Caki2 (cell line): ENCODE results near the gene HOXC13. TPM values are rescaled to one million over a fixed set of nuclear protein-coding genes. Genes with fewer than 3 reads are reported as not detected.

Source experiments
- DNase-seq: peaks from one replicate; pipeline ENCODE4 v3.0.0-alpha.2; 2015; ENCODE audit warnings: low read depth
- in situ Hi-C: cut with HindIII; loops from 2 replicates; pipeline ENCODE4 v1.10.0; 2016; ENCODE audit warnings: low sequenced_read_pairs, low pct_unique_long_range_greater_than_20kb, mixed read lengths
- total RNA-seq: library from RNA; depleted of rRNA; stranded (reverse); fragments of >200 nt; shearing (Covaris generic); gene quantifications from 2 replicates; pipeline ENCODE4 v1.2.3, GENCODE V29; 2014; ENCODE audit warnings: low replicate concordance

The HOXC13 gene
- total RNA-seq, 1 experiment from 2014 or later: 0.24 TPM

DNA sequence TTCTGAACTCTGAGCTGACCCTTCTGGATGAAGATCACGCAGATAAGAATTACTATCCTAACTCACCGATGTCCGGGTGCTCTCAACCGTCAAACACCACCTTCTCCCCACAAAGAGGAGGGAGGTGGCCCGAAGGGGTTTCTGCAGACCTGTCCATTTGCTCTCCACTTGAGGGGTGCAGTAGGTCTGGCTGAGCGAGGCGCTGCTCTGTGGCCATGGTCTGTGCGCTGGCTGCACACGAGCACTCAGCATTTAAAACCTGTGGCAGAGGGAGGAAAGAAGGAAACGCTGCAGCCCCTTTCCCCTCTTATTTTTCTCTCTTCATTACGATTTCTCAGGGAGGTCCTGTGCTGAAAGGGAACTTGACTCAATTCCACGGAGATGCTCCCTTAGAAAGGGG is 1.5 kb upstream of the HOXC13 start:
- DNase-seq: no peak
- in situ Hi-C loops: no loop called here

DNA sequence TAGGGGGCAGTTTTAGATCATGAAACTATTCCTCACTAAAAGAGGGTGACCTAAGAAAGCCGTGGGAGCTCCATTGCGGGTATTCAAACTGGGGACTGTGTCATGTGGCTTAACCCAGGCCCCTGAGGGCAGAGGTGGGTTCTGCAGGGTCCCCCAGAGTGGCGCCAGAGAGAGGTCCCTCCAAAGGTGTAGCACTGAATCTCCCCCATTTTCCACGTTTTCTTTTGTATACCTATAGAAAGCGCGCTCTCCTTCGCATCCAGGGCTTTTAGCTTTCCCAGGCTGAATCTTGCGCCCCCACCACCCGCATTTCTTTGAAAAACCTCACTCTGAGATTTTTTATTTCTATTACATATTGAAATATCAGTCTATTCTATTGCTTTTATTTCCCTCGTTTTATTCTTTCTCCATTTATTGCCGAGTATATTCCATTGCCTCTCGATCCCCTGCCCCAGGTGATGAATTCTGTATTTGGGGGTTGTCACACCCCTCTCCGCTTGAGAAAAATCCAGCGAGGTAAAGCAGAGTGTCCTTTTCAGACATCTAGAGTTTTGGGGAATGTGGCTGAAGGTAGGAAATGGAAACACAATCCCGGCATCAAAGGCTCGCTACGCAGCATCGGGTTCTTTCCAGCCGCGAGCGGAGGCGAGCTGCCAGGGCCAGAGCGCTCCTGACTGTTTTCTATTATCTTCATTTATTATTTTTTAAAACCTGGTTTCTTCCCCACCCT is 870 bp upstream of the HOXC13 start:
- no peak for DNase-seq
- in situ Hi-C loops: no loop called here

DNA sequence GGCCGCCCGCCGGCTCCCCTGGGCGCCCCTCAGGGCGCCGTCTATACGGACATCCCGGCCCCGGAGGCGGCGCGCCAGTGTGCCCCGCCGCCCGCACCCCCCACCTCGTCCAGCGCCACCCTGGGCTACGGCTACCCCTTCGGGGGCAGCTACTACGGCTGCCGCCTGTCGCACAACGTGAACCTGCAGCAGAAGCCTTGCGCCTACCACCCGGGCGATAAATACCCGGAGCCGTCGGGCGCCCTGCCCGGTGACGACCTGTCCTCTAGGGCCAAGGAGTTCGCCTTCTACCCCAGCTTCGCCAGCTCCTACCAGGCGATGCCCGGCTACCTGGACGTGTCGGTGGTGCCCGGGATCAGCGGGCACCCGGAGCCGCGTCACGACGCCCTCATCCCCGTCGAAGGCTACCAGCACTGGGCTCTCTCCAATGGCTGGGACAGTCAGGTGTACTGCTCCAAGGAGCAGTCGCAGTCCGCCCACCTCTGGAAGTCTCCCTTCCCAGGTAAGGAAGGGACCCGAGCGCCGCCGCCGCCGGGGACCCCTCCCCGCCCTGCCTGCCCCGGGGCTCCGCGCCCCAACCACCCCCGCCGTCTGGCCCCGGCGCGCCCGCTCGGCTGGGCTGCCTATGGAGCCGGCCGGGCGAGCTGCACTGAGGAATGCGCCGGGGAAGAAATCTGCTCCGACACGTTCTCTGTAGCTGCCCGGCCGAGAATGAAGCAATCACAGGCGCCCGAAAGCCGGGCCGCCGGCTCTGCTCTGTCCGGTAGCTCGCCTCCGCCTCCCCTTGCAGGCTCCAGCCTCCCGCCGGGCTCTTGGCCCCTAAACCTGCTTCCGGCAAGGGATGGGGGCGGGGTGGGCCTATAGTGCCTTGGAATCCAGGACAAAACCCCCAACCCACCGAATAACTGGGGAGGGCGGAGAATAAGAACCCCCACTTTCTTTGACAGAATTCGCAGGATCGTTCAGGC is 794 bp downstream of the HOXC13 start:
- in situ Hi-C loops: no loop called here
- DNase-seq: no peak

DNA sequence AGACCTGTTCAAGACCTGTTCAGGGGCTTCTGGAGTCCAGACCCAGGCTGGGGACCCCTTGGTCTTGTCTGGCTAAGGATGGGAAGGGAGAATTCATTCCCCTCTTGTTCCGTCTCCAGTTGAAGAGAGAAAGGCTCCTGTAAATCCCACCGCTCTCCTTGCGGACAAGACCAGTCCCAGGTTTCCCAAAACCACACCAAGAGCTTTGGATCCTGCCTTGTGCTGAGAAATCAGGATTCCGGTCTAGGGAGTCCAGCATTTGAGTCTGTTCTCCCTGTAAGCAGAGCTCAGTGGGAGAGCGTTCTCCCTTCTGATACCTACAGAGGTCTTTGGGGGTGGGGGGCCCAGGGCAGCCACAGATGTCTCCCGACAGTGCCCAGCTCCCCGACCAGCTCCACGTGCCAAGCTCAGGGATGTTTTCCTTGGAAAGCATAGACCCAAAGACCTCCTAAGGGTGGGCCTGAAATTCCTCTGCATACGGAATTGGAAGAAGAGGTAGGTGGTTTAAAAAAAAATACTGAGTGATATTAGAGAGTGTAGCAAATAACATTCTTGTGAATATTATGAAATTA is 1.9 kb downstream of the HOXC13 start:
- in situ Hi-C loops: no loop called here
- no peak for DNase-seq

DNA sequence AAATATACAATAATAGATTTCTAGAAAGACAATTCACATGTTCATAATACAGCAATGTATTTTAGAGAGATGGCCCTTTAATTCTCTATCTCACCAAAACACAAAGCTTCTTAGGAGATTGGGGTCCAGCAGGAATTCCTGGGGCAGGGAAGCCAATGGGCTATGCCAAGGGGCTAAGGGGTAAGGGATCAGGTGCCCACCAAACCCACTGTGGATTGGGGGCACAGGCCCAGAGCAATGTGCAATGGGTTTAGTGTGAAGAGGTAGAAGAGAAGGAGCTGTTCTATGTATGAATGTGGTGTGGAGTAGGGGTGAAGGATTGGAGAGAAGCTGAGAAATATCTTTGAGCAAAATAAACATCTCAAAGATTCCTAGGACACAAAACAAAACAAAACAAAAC is 2.6 kb downstream of the HOXC13 start:
- in situ Hi-C loops: no loop called here
- DNase-seq: no peak

GRCh38 chr12:53941750-53942149 is 3.1 kb downstream of the HOXC13 start:
- in situ Hi-C loops: no loop called here
- DNase-seq: no peak

- in situ Hi-C loops: no loop called here
Observed at GRCh38 chr12:53942467-53942997, 3.9 kb downstream of the HOXC13 start.

DNA sequence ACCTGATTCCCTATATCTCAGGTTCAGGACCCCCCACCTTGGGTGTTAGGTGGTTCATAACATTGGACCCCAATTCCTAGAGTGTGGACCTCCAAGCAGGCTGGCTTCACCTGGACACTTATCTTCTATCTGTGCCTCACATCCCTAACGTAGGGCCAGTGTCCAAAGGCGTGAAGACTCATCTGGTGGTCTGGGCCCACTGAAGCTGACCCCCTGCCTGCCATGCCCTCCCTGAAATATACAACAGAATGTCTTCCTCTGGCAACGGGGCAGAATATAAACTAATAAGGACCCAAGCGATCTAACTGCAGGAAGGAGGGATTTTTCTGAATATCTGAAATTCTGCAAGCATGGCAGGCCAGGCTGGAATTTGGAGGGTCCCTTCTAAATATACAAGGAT is 5.6 kb downstream of the HOXC13 start:
- DNase-seq: no peak
- in situ Hi-C loops: no loop called here

More at GRCh38 chr12:53942467-53942997, 3.9 kb downstream of the HOXC13 start:
- no peak for DNase-seq

DNA sequence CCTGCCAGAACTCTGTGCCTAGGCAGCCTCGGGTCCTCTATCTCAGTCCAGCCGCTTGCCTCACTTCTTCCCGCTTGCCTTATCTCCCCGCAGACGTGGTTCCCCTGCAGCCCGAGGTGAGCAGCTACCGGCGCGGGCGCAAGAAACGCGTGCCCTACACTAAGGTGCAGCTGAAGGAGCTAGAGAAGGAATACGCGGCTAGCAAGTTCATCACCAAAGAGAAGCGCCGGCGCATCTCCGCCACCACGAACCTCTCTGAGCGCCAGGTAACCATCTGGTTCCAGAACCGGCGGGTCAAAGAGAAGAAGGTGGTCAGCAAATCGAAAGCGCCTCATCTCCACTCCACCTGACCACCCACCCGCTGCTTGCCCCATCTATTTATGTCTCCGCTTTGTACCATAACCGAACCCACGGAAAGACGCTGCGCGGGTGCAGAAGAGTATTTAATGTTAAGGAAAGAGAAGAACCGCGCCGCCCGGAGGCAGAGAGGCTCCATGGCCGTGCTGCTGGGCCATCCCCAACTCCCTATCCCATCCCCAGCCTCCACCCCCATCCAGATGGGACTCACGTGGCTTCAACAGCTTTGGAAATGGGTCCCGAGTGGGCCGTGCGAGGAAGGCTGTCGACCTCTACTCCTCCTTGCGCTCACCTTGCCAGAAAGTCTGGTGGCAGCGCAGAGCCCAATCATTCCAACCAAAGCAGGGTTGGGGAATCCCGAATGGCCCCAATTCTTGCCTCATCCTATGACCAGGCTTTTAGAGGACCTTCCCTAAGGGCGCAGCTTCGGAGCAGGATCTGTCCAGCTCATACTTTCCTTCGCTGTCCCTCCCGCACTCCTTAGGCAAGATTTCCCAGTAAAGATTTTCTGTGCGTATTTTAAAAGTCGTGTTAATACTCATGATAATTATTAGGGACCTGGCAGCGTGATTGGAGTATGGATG is 6.5 kb downstream of the HOXC13 start:
- DNase-seq: no peak

DNA sequence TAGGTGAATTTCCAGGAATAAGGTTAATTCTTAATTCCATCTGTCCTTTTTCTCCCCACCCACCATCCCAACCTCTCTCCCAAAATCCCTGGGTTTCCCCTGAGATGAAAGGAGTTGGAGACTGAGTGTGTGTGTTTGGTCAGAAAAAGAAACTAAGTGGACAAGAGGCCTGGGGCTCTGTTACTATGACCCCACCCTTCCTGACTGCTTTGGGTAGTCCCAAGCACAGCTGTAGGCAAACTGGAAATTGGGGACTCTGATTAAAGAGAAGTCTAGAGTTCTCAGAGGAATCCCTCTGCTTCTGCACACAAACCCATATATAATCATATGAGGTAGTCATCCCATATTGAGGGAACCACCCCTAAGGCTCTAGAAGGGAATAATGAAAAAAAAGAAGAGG is 9.1 kb downstream of the HOXC13 start:
- in situ Hi-C loops: no loop called here
- DNase-seq: no peak

More for the DNA sequence above, 6.5 kb downstream of the HOXC13 start:
- in situ Hi-C loops: no loop called here

DNA sequence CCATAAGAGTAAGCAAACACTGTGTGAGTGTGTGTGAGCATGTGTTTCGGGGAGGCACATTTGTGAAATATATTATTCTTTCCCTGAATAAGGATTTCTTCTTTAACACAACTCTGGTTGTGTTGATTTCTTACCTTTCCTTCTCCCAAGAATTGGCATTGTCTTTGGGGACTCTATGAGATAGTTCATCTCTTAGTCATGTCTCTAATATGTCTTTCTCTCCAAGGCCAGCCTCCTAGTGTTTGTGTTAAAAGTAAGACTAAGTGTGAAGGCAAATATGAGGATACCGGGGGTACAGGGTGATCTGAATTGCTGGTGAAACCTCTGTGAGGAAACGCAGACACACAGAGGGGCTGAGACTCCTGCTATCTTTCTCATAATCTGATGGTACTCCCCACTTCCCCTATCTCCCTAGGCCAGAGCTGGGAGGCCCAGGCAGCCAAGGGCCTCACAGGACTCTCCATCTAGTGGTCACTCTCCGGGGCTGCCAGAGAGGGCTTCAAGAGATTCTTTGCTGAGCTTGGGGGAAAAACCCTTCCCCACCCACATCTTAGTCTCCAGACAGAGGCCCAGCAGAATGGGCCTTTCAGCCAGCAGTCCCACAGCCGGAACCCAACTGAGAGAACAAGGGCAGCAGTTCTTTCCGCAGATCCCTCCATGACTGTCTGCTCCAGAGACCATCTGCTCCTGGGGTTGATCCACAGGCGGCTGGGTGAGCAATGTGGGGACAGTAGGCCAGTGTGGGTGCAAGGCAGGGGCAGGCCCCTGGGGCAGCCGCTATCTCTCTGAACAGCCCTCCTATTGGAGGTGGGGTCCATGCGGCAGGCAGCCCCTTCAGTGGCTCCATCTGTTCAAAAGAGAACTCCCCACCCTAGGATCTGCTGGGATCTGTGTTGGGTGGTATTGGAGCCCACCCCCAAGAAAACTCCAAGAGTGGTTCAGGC is 10.3 kb downstream of the HOXC13 start:
- in situ Hi-C loops: no loop called here
- DNase-seq: no peak

- no peak for DNase-seq
- in situ Hi-C loops: no loop called here
Observed at GRCh38 chr12:53949631-53950436, 11.2 kb downstream of the HOXC13 start.

DNA sequence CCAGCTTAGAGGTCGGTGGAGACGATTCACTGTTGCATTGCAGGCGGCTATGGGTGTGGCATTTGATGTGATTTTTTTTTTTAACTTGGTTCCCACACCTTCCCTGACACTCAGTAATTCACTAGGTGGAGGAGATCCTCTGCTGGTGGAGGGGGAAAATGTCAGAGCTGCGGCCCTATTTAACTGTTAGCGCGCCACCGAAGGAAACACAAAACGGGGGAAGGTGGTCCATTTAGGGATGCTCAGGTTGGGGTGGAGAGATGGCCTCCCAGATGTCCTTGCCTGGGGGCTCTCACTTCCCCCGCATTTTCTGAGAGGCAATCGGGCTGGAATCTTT is 11.8 kb downstream of the HOXC13 start:
- DNase-seq: no peak
- in situ Hi-C loops: no loop called here

DNA sequence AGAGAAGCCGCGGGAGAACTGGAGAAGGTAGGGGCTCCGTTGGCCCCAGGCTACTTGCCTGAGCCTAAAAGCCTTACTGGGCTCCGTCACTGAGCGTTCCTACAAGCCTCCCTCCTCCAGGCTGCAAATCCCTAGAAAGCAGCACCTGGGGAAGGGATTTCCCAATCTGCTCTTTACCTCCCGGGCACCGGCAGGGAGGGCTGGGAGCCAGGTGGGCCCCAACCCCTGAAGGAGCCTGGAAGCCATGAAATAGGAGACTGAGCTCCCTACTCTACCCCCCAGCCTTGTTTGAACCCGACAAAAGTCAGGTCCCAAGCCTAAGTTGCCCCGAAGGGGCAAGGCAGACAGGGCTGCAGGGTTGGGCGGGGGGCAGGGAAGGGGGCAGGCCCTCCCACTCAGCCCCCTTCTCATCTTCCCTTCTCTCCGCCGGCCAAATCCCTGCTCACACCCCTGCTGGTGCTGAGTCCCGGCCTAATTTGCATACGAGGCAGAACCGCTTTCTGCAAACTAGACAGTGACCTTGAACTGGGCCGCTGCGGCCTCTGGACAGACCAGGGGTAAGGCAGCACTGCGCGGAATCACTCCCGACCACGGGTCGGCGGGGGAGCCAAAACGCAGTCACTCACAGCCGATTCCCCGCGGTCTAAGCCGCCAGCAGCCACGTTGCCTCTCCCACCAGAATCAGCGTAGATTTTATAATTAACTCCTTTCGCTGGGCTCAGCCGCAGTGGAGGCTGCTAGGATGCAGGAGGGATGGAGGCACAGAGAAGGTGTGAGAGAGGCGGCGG is 12.4 kb downstream of the HOXC13 start:
- DNase-seq: no peak
- in situ Hi-C loops: no loop called here

DNA sequence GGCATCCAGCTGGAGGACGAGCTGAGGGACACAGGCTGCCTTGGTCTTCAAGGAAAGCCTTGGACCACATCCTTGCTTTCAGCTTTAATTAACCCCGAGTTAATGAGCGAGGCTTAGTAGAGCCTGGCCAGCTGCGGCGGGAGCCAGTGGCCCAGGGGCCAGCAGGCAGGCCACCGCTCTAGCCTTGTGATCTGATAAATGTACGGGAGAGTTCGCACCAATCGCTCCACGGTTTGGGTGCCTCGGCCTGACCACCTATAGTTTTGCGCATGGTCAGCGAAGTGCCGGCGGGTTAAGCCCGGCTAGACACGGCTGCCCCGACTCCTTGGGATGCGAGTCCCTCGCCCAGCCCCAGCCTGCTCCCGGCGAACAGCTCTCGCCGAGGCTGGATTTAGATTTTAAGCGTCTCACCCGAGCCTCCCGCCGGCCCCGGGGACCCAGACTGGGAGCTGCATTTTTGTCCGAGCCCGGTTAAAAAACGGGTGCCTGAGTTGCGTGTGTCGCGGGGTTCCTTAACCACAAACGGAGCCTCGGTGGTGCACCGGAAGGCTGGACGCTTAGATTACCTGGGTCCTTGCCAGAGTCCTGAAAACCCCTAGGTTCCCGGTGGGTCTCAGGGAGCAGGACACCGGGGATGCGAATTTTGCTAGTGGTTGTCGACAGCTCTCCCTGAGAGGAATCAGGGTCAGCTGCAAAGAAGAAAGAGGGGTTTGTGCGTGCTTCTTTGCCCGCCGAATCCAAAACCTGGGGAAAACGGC is 13.1 kb downstream of the HOXC13 start:
- in situ Hi-C loops: no loop called here
- no peak for DNase-seq
